K562 (cell line): ENCODE measurements around the gene PRPF18. TPM values are rescaled to one million over a fixed set of nuclear protein-coding genes. Genes with fewer than 3 reads are reported as not detected.

ENCODE experiments used
- ATAC-seq: fragments of 200-7000 bp; cut with Tn5 transposase; 3 replicates; pipeline ENCODE4 v1.9.1; 2020; ENCODE audit warnings: moderate library complexity
- BruUV-seq: library from RNA; stranded (reverse); fragments of 400-500 nt; replicated peaks from 2 replicates; lab custom pipeline; 2021; lab: Mats Ljungman, UMichigan
- CTCF ChIA-PET: fragments of 300-600 bp; formaldehyde crosslinking; extraction: SDS; loops from one replicate; lab custom pipeline; 2021; ENCODE audit warnings: low intra/inter-chr PET ratio; lab: Yijun Ruan, JAX
- POLR2A ChIA-PET: fragments of 300-600, 350-650 bp; sonication (Branson Sonifier 250); formaldehyde crosslinking; extraction: SDS; loops from one replicate; lab custom pipeline; 2021; ENCODE audit warnings: antibody characterized with exemption, inconsistent platforms; lab: Yijun Ruan, JAX
- DNase-seq, 4 experiments: peaks; one replicate each; pipeline versions ENCODE4 v3.0.0 to v3.0.0-alpha.2; 2011 to 2018; ENCODE audit warnings: low spot score in 3 of 4, mixed read lengths in 3 of 4; ENCODE audit errors: extremely low read depth in 1 of 4
- FAIRE-seq: peaks from 2 replicates; lab custom pipeline; 2011; peaks lifted over from hg19 to GRCh38; lab: Jason Lieb, UNC
- H2AFZ ChIP-seq: 2 replicates; pipeline ENCODE4 v1.6.0; 2011; ENCODE audit warnings: low read depth, low read length, control low read depth, inconsistent platforms
- H3K27ac ChIP-seq: fragments of 200-600 bp; 3 replicates; pipeline ENCODE4 v1.8.0; 2011; ENCODE audit warnings: low read depth, mild to moderate bottlenecking, control low read depth, inconsistent platforms, low read length, moderate library complexity, mixed read lengths; ENCODE audit errors: extremely low read depth
- H3K27me3 ChIP-seq, 2 experiments: fragments of 300-600 bp in 1 of 2; 2 replicates in 1 of 2; 3 replicates in 1 of 2; pipeline versions ENCODE4 v1.6.0 to v1.8.0; 2011; ENCODE audit warnings: inconsistent platforms in 2 of 2, low read length in 2 of 2, mild to moderate bottlenecking in 1 of 2, mixed read lengths in 1 of 2, moderate library complexity in 1 of 2; ENCODE audit not compliant: control insufficient read depth in 2 of 2, insufficient read depth in 2 of 2
- H3K36me3 ChIP-seq: fragments of 300-600 bp; 3 replicates; pipeline ENCODE4 v1.8.0; 2011; ENCODE audit warnings: mild to moderate bottlenecking, low read length, inconsistent platforms; ENCODE audit not compliant: control insufficient read depth, insufficient read depth
- H3K4me1 ChIP-seq, 2 experiments: fragments of 200-600 bp in 1 of 2; replicated peaks in 1 of 2; 2 replicates in 1 of 2; 3 replicates in 1 of 2; pipeline versions ENCODE4 v1.5.1 to v1.8.0; 2011; ENCODE audit warnings: inconsistent platforms in 2 of 2, low read length in 2 of 2, mild to moderate bottlenecking in 1 of 2, mixed read lengths in 1 of 2, moderate library complexity in 1 of 2; ENCODE audit not compliant: control insufficient read depth in 2 of 2, insufficient read depth in 2 of 2
- H3K4me2 ChIP-seq: 2 replicates; pipeline ENCODE4 v1.6.1; 2011; ENCODE audit warnings: low read length, control low read depth, inconsistent platforms, mixed read lengths; ENCODE audit not compliant: insufficient read depth
- H3K4me3 ChIP-seq: fragments of 200-600 bp; sonication (generic), shearing (Covaris generic); 2 replicates; pipeline ENCODE4 v1.5.1; 2016; ENCODE audit warnings: control low read depth, inconsistent platforms
- H3K79me2 ChIP-seq: fragments of 200-600 bp; 3 replicates; pipeline ENCODE4 v1.8.0; 2011; ENCODE audit warnings: low read length, inconsistent platforms; ENCODE audit not compliant: control insufficient read depth, insufficient read depth
- H3K9ac ChIP-seq, 2 experiments: 2 replicates each; pipeline versions ENCODE4 v1.6.0 to v1.6.1; 2011; ENCODE audit warnings: low read depth in 2 of 2, low read length in 2 of 2, control low read depth in 1 of 2, inconsistent platforms in 1 of 2, mild to moderate bottlenecking in 1 of 2, mixed read lengths in 1 of 2; ENCODE audit not compliant: insufficient read depth in 1 of 2
- H3K9me1 ChIP-seq: one replicate; pipeline ENCODE4 v1.6.0; 2011; ENCODE audit warnings: inconsistent platforms, mild to moderate bottlenecking, low read length, moderate library complexity; ENCODE audit not compliant: control insufficient read depth, insufficient read depth
- H3K9me3 ChIP-seq: replicated peaks from 2 replicates; pipeline ENCODE4 v1.5.1; 2011; ENCODE audit warnings: low read depth, low read length, inconsistent platforms; ENCODE audit not compliant: control insufficient read depth, insufficient read depth
- H4K20me1 ChIP-seq: replicated peaks from 2 replicates; pipeline ENCODE4 v1.6.1; 2011; ENCODE audit warnings: low read length, inconsistent platforms, mixed read lengths; ENCODE audit not compliant: control insufficient read depth, insufficient read depth
- ELF1 ChIP-seq: fragments of 200-800 bp; sonication (Bioruptor generic); IDR thresholded peaks from 2 replicates; pipeline ENCODE4 v1.6.1; 2016; ENCODE audit warnings: missing genetic modification characterization, missing compliant biosample characterization
- ETV1 ChIP-seq: fragments of 450-650 bp; conservative IDR thresholded peaks from 2 replicates; pipeline ENCODE4 v1.6.1; 2016; ENCODE audit warnings: missing genetic modification characterization, control low read depth, low read depth, missing compliant biosample characterization
- NCOR1 ChIP-seq: fragments of 450-650 bp; IDR thresholded peaks from 2 replicates; pipeline ENCODE4 v1.6.1; 2016; ENCODE audit warnings: mild to moderate bottlenecking, moderate library complexity
- STAT5B ChIP-seq: fragments of 250-450 bp; sonication (Bioruptor Pico); IDR thresholded peaks from 2 replicates; pipeline ENCODE4 v1.8.0; 2021; ENCODE audit warnings: mild to moderate bottlenecking, inconsistent platforms
- ZBTB9 ChIP-seq: fragments of 450-650 bp; formaldehyde crosslinking; IDR thresholded peaks from 2 replicates; pipeline ENCODE4 v1.4.0; 2020; ENCODE audit warnings: mild to moderate bottlenecking, moderate library complexity
- ZEB2 ChIP-seq: fragments of 450-650 bp; IDR thresholded peaks from 2 replicates; pipeline ENCODE4 v1.6.1; 2016
- ZNF76 ChIP-seq: fragments of 250-450 bp; sonication (Bioruptor Pico); IDR thresholded peaks from 2 replicates; pipeline ENCODE4 v1.4.0; 2020; ENCODE audit warnings: mild to moderate bottlenecking, moderate library complexity, borderline replicate concordance
- WGBS: fragments of 100-300 bp; shearing (Covaris generic); methylation state at CpG from one replicate; pipeline ENCODE4 v1.1.6; 2016; ENCODE audit warnings: low coverage, mixed read lengths; ENCODE audit not compliant: insufficient coverage; ENCODE audit errors: missing lambda C conversion rate; 5-methylcytosine and 5-hydroxymethylcytosine counted together
- in situ Hi-C: fragments of 300-500 bp; cut with MboI; formaldehyde crosslinking; loops from 4 replicates; pipeline ENCODE4 v1.15.0; 2018; ENCODE audit warnings: inconsistent platforms, mixed read lengths
- intact Hi-C: fragments of 100-400 bp; cut with micrococcal nuclease; formaldehyde crosslinking; loops from 2 replicates; pipeline ENCODE4 v1.14.2; 2022
- polyA plus RNA-seq, 8 experiments: library from polyadenylated mRNA; depleted of rRNA in 4 of 8; stranded (reverse) in 5 of 8; unstranded in 3 of 8; fragments of >200 nt; fragmentation: Nextera tagmentation in 2 of 8; fragmentation: Illumina TruSeq in 1 of 8; extraction: Ambion mirVana in 2 of 8; extraction: Trizol in 1 of 8; gene quantifications; 2 replicates each; pipeline versions ENCODE4 v1.2.1 to v1.2.3, GENCODE V29; 2011 to 2014; ENCODE audit warnings: inconsistent platforms in 1 of 8, missing spikeins in 1 of 8
- total RNA-seq, 7 experiments: library from RNA; depleted of rRNA in 6 of 7; stranded (reverse); fragments of >200 nt in 6 of 7; fragmentation: Illumina TruSeq in 2 of 7; extraction: Trizol in 2 of 7; gene quantifications; 2 replicates each; pipeline versions ENCODE4 v1.2.1 to v1.2.3, GENCODE V29; 2011 to 2021; ENCODE audit warnings: low replicate concordance in 1 of 7

Gene PRPF18
- total and polyA plus RNA-seq, 9 of the 15 experiments (the other 6 are each of a cell fraction or from before 2014, with no cell fraction given), result 14.0 to 30.6 (median 23.1) TPM

DNA sequence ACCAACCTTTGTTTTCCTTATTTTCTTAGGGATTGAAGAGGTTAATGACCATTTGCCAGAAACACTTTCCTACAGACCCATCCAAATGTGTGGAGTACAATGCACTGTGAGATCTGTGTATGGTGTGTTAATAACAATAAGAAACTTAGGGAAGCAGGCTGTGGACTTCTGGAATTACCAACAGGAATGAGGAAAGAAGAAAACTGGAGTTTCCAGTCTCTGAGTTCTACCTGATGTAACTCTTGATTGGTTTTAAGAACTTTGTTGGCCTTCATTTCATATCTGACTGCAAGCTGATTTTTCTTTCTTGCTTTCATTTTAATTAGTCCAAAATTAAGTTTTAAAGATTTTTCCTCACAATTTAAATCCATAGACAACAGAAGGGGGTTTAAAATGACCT, 43.5 kb downstream of the PRPF18 start:
- FAIRE-seq (no peak), DNase-seq (no peak), ATAC-seq (no peak)
- BruUV-seq, result no TSS peak
- H3K4me3 ChIP-seq, result no peak overlapping the region
- no peaks in the 10 kb centered on the region for H3K9me3 ChIP-seq
- H3K27ac ChIP-seq, result no peak overlapping the region
- no peak for TF ChIP-seq ELF1 (tag)
- no peak for TF ChIP-seq ZNF76 (CRISPR knock-in tag)
- TF ChIP-seq, all 486 proteins: peak for 0
- intact Hi-C loops, result no loop called here
- Histone ChIP-seq H4K20me1 (no peaks in the 10 kb centered on the region), H3K4me1 (no peaks in the 10 kb centered on the region), H3K9me1 (no peaks in the 10 kb centered on the region), H3K79me2 (no peaks in the 10 kb centered on the region), H3K27me3 (no peaks in the 10 kb centered on the region), H2AFZ (no peak overlapping the region), H3K4me2 (no peak overlapping the region), H3K36me3 (peaks cover 13% of the 10 kb centered on the region; the same call in 2 of the 3 replicates), H3K9ac (no peak overlapping the region)
- CTCF ChIA-PET, result interaction anchor here (0.6 kb wide), 1 partner anchor 806 kb away, joined by 3 read pairs; no protein-coding TSS in a partner anchor
- POLR2A ChIA-PET, result interaction anchor here (1.4 kb wide), 1 partner anchor 15 kb away, joined by 3 read pairs; no protein-coding TSS in a partner anchor
- in situ Hi-C loops, result no loop called here

DNA sequence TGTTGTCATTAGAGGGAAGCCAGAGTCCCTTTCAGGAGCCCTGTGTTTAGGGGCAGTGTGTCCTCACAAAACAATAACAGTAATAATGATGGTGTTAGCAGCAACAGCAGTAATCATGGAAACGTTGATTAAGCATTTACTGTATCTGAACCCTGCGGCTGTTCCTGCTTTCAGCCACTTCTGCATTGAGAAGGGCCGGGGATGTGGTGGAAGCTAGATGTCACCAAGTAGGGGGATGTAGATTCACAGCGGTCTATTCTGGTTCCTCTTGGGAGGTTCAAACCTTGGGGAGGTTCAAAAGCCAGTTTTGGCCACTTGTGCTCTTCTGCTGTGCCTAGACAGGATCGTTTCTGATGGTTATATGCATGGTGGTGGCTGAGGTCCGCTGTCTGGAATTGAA, 44.8 kb downstream of the PRPF18 start:
- whole genome bisulfite sequencing, result 86% methylated on average over 6 of the region's 6 CpGs
- ChIA-PET POLR2A (no interaction called here), CTCF (interaction anchor here (0.6 kb wide), 1 partner anchor 130 kb away, joined by 3 read pairs; no protein-coding TSS in a partner anchor)
- DNase-seq (no peak), FAIRE-seq (no peak), ATAC-seq (no peak)
- Histone ChIP-seq H3K4me2 (no peak overlapping the region), H3K36me3 (peaks cover 9% of the 10 kb centered on the region; the same call in 2 of the 3 replicates), H3K27me3 (no peaks in the 10 kb centered on the region), H3K27ac (no peak overlapping the region), H2AFZ (no peak overlapping the region), H3K4me1 (no peaks in the 10 kb centered on the region), H3K9me1 (no peaks in the 10 kb centered on the region), H4K20me1 (no peaks in the 10 kb centered on the region), H3K4me3 (no peak overlapping the region), H3K9ac (no peak overlapping the region), H3K79me2 (no peaks in the 10 kb centered on the region), H3K9me3 (no peaks in the 10 kb centered on the region)
- BruUV-seq, result no TSS peak
- in situ Hi-C loops (no loop called here), intact Hi-C loops (no loop called here)
- TF ChIP-seq ZBTB9 (CRISPR knock-in tag) (no peak), NCOR1 (no peak), STAT5B (no peak), ZEB2 (no peak), ETV1 (no peak)
